GM13976 (cell line): ENCODE data around the gene EIF2S3B.

ENCODE experiments used
- DNase-seq: peaks from one replicate; pipeline ENCODE4 v3.0.0; 2012; ENCODE audit warnings: low spot score
- in situ Hi-C: fragments of 300-500 bp; cut with MboI; formaldehyde crosslinking; loops from one replicate; pipeline ENCODE4 v1.12.0; 2022; ENCODE audit warnings: low sequenced_read_pairs, mixed read lengths, inconsistent platforms; ENCODE audit not compliant: unreplicated experiment
- TF ChIP-seq, protein P1 (sequence below): IDR thresholded peaks from 2 replicates; pipeline ENCODE4 v1.5.1; 2012; ENCODE audit warnings: borderline replicate concordance, mild to moderate bottlenecking; ENCODE audit not compliant: insufficient read depth; ENCODE audit errors: extremely low read depth, missing control alignments, control extremely low read depth

The EIF2S3B gene

DNA sequence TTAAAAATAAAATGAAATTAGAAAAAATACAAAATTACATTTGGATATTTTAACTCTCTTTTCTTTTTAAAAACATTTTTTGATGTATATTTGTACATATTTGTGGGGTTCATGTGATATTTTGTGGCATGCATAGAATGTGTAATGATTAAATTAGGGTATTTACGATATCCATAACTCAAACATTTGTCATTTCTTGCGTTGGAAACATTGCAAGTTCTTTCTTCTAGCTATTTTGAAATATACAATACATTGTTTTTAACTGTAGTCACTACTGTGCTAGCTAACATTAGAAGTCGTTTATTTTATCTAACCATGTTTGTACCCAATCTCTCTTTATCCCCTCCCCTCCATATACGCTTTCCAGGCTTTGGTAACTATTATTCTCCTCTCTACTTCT is 13.9 kb upstream of the EIF2S3B start:
- TF ChIP-seq, protein P1, sequence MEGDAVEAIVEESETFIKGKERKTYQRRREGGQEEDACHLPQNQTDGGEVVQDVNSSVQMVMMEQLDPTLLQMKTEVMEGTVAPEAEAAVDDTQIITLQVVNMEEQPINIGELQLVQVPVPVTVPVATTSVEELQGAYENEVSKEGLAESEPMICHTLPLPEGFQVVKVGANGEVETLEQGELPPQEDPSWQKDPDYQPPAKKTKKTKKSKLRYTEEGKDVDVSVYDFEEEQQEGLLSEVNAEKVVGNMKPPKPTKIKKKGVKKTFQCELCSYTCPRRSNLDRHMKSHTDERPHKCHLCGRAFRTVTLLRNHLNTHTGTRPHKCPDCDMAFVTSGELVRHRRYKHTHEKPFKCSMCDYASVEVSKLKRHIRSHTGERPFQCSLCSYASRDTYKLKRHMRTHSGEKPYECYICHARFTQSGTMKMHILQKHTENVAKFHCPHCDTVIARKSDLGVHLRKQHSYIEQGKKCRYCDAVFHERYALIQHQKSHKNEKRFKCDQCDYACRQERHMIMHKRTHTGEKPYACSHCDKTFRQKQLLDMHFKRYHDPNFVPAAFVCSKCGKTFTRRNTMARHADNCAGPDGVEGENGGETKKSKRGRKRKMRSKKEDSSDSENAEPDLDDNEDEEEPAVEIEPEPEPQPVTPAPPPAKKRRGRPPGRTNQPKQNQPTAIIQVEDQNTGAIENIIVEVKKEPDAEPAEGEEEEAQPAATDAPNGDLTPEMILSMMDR = no peak
- in situ Hi-C loops = no loop called here
- no peak for DNase-seq

DNA sequence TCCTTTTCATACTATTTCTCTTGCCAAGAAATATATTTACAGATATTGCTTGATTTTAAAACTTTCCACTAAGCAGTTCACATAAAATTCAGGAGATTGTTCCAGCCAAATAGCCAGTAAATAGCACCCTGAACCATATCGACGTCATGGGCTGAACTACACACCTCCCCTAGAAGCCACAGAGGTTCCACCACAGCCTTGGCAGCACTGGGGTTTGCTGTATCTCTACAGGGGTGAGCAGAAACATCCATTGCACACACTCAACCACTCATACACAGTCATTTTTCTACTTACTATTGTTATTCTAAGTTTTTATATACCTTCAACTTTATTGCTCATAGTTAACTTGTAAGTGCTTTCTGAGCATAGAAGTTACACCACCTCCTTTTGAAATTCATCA is 8.1 kb upstream of the EIF2S3B start:
- in situ Hi-C loops = no loop called here
- DNase-seq = no peak
- TF ChIP-seq, protein P1 = no peak

DNA sequence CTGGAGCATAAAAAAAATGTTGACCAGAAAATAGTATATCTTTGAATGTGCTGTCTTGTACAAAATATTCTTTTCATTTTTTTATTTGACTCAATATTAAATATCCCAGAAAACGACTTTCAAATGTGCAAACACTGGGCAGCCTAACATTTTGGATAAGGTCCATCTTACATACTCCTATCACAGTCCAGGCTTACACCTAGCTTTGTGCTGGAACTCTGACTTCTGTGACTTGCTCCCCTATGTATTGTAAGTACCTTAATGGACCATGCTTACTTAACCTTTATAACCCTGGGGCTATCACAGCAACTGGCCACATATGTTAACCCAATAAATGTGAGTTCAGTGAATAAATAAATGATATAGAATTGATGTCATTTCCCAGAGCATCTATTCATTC is 7.6 kb upstream of the EIF2S3B start:
- no peak for DNase-seq
- in situ Hi-C loops = no loop called here
- TF ChIP-seq, protein P1 = no peak

DNA sequence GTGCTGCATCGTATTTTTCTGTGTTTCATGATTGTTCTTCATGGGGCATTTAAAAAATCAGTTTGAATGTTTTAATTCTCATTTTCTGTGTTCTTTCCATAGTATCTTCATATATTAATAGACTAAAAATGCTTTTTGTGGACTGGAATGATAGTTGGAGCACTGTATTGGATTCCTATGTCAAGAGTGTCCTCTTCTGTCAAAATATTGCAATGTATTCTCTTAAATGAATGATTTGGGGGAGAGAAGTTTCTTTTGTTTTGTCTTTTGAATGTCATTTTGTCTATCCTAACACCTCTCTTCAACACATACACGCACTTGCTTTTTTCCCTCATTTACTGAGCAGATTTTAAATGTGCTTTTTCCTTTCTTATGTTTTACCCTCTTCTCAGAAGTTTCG is 4.7 kb upstream of the EIF2S3B start:
- in situ Hi-C loops = no loop called here
- TF ChIP-seq, protein P1 = no peak
- no peak for DNase-seq

DNA sequence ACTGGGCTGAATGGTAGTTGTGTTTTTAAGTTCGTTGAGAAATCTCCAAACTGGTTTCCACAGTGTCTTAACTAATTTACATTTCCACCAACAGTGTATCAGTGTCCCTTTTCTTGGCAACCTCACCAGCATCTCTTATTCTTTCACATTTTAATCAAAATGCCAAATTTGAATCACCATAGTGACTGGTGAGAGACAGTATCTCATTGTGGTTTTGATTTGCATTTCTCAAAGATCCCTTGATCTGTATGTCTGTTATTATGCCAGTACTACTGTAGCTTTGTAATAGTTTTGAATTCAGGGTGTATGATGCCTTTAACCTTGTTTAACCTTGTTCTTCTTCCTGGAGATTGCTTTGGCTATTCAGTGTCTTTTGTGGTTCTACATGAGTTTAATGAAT is 2.2 kb upstream of the EIF2S3B start:
- DNase-seq = no peak
- TF ChIP-seq, protein P1 = no peak
- in situ Hi-C loops = no loop called here

DNA sequence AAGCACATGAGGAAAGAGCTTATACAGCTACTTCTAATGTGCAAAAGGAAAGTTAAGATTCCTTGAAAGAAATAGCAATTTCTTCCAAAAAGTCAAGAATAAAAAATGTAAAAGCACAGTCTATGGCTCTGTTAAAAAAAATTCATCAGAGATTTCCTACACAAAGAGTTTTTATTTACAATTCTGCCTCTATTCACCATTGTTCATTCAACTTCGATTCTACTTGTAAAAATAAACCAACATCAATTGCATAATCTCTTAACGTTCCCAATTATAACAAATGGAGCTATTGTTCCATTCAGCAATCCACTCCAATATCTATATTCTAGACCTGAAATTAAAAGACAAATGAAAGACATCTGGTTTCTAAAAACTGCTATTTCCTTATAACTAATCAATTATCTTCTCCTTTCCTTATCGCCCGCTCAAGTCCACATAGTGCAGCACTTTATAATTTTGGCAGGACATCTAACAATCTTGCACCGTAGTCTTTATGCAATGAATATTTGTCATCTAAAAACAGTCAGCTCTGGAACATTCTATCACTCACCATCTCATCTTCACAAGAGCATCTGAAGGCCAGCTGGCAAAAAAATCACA is 6.2 kb downstream of the EIF2S3B start:
- no peak for DNase-seq
- in situ Hi-C loops = no loop called here
- TF ChIP-seq, protein P1 = no peak
